ENCODE measurements around the gene RNF130.

The RNF130 gene

DNA sequence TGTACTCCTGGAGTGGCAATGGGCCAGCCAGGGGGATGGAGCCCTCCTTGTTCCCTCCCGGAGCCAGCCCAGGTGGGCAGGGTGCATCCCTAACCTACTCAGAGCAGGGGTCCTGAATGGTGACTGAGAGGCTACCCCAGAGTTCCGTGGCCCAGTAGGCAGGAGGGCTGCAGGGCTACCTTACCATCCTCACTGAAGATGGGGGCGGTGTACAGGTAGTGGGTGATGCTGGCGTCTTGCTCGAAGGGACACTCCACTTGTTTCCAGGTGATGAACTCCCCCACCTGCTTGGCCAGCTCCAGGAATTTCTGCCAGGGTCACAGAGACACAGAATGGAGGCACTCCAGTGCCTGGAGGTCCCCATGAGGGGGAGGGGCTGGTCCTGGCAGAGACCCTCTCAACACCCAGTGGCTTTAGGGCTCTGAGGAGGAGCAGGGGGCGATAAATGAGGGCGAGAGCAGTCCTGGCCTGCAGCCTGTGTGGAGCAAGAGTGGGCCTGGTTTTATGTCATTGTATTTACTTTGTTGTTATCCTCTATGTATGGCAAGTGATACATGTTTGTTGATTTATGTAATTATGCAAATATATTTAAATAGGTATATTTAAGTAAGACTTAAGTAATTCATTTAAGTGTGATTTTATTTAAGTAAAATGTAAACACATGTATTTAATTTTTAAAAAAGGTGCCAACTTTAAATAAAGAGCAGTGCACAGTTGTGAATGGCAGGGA lies 39.9 kb upstream of the RNF130 start:
- Histone ChIP-seq H3K4me1 (ENCODE audit: control insufficient read depth, insufficient read depth, low read length) (no peaks in the 10 kb centered on the region), H3K4me3 (ENCODE audit: low read depth, low read length) (no peak overlapping the region), H3K36me3 (ENCODE audit: control insufficient read depth in 2 of 2, insufficient read depth in 1 of 2, low read length in 2 of 2) (no peaks in the 10 kb centered on the region), H3K9me3 (ENCODE audit: control insufficient read depth, insufficient read depth, low read depth, low read length) (no peaks in the 10 kb centered on the region), H3K27ac (ENCODE audit: extremely low read depth, low read depth, low read length) (no peak overlapping the region)
- ChIA-PET CTCF (no interaction called here), POLR2A (no interaction called here)
- TF ChIP-seq, protein P1, sequence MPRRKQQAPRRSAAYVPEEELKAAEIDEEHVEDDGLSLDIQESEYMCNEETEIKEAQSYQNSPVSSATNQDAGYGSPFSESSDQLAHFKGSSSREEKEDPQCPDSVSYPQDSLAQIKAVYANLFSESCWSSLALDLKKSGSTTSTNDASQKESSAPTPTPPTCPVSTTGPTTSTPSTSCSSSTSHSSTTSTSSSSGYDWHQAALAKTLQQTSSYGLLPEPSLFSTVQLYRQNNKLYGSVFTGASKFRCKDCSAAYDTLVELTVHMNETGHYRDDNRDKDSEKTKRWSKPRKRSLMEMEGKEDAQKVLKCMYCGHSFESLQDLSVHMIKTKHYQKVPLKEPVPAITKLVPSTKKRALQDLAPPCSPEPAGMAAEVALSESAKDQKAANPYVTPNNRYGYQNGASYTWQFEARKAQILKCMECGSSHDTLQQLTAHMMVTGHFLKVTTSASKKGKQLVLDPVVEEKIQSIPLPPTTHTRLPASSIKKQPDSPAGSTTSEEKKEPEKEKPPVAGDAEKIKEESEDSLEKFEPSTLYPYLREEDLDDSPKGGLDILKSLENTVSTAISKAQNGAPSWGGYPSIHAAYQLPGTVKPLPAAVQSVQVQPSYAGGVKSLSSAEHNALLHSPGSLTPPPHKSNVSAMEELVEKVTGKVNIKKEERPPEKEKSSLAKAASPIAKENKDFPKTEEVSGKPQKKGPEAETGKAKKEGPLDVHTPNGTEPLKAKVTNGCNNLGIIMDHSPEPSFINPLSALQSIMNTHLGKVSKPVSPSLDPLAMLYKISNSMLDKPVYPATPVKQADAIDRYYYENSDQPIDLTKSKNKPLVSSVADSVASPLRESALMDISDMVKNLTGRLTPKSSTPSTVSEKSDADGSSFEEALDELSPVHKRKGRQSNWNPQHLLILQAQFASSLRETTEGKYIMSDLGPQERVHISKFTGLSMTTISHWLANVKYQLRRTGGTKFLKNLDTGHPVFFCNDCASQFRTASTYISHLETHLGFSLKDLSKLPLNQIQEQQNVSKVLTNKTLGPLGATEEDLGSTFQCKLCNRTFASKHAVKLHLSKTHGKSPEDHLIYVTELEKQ (tag by site-specific recombination; IDR thresholded peaks at IDR 0.05; ENCODE audit: borderline replicate concordance) = no peak
- TF ChIP-seq, protein P2, sequence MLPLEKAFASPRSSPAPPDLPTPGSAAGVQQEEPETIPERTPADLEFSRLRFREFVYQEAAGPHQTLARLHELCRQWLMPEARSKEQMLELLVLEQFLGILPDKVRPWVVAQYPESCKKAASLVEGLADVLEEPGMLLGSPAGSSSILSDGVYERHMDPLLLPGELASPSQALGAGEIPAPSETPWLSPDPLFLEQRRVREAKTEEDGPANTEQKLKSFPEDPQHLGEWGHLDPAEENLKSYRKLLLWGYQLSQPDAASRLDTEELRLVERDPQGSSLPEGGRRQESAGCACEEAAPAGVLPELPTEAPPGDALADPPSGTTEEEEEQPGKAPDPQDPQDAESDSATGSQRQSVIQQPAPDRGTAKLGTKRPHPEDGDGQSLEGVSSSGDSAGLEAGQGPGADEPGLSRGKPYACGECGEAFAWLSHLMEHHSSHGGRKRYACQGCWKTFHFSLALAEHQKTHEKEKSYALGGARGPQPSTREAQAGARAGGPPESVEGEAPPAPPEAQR (tag by site-specific recombination; IDR thresholded peaks at IDR 0.05) = no peak
- TF ChIP-seq KLF7 (tag by site-specific recombination; IDR thresholded peaks at IDR 0.05; ENCODE audit: borderline replicate concordance) (no peak), ZFP69B (tag by site-specific recombination; IDR thresholded peaks at IDR 0.05) (no peak), ZIC2 (tag by site-specific recombination; IDR thresholded peaks at IDR 0.05) (no peak), ZNF274 (IDR thresholded peaks at IDR 0.05; ENCODE audit: low read length) (no peak), ZNF274 (tag by site-specific recombination; IDR thresholded peaks at IDR 0.05; ENCODE audit: borderline replicate concordance) (no peak), ZNF585B (tag by site-specific recombination; IDR thresholded peaks at IDR 0.05) (no peak), ZNF544 (tag by site-specific recombination; IDR thresholded peaks at IDR 0.05) (no peak), ZNF792 (tag by site-specific recombination; IDR thresholded peaks at IDR 0.05) (no peak), ZNF670 (tag by site-specific recombination; IDR thresholded peaks at IDR 0.05; ENCODE audit: low read depth) (no peak), ZNF335 (tag by site-specific recombination; conservative IDR thresholded peaks at IDR 0.05) (no peak), ZNF664 (tag by site-specific recombination; IDR thresholded peaks at IDR 0.05) (no peak), SALL2 (tag by site-specific recombination; IDR thresholded peaks at IDR 0.05; ENCODE audit: borderline replicate concordance) (no peak), ZNF202 (tag by site-specific recombination; IDR thresholded peaks at IDR 0.05; ENCODE audit: borderline replicate concordance) (no peak), ZNF423 (tag by site-specific recombination; IDR thresholded peaks at IDR 0.05) (no peak)
- TF ChIP-seq, protein P3, sequence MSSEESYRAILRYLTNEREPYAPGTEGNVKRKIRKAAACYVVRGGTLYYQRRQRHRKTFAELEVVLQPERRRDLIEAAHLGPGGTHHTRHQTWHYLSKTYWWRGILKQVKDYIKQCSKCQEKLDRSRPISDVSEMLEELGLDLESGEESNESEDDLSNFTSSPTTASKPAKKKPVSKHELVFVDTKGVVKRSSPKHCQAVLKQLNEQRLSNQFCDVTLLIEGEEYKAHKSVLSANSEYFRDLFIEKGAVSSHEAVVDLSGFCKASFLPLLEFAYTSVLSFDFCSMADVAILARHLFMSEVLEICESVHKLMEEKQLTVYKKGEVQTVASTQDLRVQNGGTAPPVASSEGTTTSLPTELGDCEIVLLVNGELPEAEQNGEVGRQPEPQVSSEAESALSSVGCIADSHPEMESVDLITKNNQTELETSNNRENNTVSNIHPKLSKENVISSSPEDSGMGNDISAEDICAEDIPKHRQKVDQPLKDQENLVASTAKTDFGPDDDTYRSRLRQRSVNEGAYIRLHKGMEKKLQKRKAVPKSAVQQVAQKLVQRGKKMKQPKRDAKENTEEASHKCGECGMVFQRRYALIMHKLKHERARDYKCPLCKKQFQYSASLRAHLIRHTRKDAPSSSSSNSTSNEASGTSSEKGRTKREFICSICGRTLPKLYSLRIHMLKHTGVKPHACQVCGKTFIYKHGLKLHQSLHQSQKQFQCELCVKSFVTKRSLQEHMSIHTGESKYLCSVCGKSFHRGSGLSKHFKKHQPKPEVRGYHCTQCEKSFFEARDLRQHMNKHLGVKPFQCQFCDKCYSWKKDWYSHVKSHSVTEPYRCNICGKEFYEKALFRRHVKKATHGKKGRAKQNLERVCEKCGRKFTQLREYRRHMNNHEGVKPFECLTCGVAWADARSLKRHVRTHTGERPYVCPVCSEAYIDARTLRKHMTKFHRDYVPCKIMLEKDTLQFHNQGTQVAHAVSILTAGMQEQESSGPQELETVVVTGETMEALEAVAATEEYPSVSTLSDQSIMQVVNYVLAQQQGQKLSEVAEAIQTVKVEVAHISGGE (tag by site-specific recombination; conservative IDR thresholded peaks at IDR 0.05; ENCODE audit: low read depth) = no peak
- TF ChIP-seq, protein P4, sequence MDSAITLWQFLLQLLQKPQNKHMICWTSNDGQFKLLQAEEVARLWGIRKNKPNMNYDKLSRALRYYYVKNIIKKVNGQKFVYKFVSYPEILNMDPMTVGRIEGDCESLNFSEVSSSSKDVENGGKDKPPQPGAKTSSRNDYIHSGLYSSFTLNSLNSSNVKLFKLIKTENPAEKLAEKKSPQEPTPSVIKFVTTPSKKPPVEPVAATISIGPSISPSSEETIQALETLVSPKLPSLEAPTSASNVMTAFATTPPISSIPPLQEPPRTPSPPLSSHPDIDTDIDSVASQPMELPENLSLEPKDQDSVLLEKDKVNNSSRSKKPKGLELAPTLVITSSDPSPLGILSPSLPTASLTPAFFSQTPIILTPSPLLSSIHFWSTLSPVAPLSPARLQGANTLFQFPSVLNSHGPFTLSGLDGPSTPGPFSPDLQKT (IDR thresholded peaks at IDR 0.05; ENCODE audit: borderline replicate concordance, low read depth, low read length) = no peak
- TF ChIP-seq, protein P5, sequence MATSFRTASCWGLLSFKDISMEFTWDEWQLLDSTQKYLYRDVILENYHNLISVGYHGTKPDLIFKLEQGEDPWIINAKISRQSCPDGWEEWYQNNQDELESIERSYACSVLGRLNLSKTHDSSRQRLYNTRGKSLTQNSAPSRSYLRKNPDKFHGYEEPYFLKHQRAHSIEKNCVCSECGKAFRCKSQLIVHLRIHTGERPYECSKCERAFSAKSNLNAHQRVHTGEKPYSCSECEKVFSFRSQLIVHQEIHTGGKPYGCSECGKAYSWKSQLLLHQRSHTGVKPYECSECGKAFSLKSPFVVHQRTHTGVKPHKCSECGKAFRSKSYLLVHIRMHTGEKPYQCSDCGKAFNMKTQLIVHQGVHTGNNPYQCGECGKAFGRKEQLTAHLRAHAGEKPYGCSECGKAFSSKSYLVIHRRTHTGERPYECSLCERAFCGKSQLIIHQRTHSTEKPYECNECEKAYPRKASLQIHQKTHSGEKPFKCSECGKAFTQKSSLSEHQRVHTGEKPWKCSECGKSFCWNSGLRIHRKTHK (tag by site-specific recombination; IDR thresholded peaks at IDR 0.05) = no peak
- TF ChIP-seq, protein P6, sequence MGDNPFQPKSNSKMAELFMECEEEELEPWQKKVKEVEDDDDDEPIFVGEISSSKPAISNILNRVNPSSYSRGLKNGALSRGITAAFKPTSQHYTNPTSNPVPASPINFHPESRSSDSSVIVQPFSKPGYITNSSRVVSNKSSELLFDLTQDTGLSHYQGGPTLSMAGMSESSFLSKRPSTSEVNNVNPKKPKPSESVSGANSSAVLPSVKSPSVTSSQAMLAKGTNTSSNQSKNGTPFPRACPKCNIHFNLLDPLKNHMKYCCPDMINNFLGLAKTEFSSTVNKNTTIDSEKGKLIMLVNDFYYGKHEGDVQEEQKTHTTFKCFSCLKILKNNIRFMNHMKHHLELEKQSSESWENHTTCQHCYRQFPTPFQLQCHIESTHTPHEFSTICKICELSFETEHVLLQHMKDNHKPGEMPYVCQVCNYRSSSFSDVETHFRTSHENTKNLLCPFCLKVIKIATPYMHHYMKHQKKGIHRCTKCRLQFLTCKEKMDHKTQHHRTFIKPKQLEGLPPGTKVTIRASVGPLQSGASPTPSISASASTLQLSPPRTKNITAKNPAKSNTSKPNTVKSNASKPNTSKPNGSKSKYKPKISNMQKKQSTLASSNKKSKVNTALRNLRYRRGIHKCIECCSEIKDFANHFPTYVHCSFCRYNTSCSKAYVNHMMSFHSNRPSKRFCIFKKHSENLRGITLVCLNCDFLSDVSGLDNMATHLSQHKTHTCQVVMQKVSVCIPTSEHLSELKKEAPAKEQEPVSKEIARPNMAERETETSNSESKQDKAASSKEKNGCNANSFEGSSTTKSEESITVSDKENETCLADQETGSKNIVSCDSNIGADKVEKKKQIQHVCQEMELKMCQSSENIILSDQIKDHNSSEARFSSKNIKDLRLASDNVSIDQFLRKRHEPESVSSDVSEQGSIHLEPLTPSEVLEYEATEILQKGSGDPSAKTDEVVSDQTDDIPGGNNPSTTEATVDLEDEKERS (tag by site-specific recombination; IDR thresholded peaks at IDR 0.05) = no peak

Measured in HEK293 (cell line).